Dendritic cell treated with granulocyte-macrophage colony-stimulating factor and Interleukin-4, amounts not matched to agents 40 ng/mL and 50 ng/mL, for 4 days (primary cell): ENCODE data around the gene TRAF3.

Source experiments
- H3K27ac Mint-ChIP-seq: one replicate; pipeline ENCODE4 v1.8.0; 2022; ENCODE audit warnings: mild to moderate bottlenecking, mixed read lengths
- H3K27me3 Mint-ChIP-seq: one replicate; pipeline ENCODE4 v1.8.0; 2022; ENCODE audit warnings: mild to moderate bottlenecking, mixed read lengths
- H3K36me3 Mint-ChIP-seq: one replicate; pipeline ENCODE4 v1.8.0; 2022; ENCODE audit warnings: low read depth, mixed read lengths
- H3K4me1 Mint-ChIP-seq: one replicate; pipeline ENCODE4 v1.8.0; 2022; ENCODE audit warnings: low read depth, mixed read lengths
- H3K4me3 Mint-ChIP-seq: one replicate; pipeline ENCODE4 v1.8.0; 2022; ENCODE audit warnings: mild to moderate bottlenecking, moderate library complexity, mixed read lengths
- H3K9me3 Mint-ChIP-seq: one replicate; pipeline ENCODE4 v1.8.0; 2022; ENCODE audit warnings: mixed read lengths
- intact Hi-C: fragments of 100-400 bp; cut with micrococcal nuclease; formaldehyde crosslinking; loops from one replicate; pipeline ENCODE4 v1.15.0; 2022

Gene TRAF3

GRCh38 chr14:102776761-102777710 is at the start of gene TRAF3:
TSS of gene TRAF3 (plus strand) at chr14:102777449. CDS start at chr14:102870202, 92,753 bp downstream.
- Mint-ChIP-seq H3K27ac (peak within 1 kb of the TSS; percentile 92), H3K27me3 (peaks cover 2% of the 10 kb centered on the region), H3K36me3 (peaks cover 32% of the 10 kb centered on the region), H3K9me3 (no peaks in the 10 kb centered on the region), H3K4me3 (peak within 1 kb of the TSS; percentile 91), H3K4me1 (peaks cover 72% of the 10 kb centered on the region)
- intact Hi-C loops: loop anchor here (5.0 kb wide), 1 partner anchor 185 kb away; the partner anchor contains the start of gene RCOR1

GRCh38 chr14:102728501-102728900 is 48.7 kb upstream of the TRAF3 start:
- Mint-ChIP-seq H3K27me3 (no peaks in the 10 kb centered on the region), H3K9me3 (no peaks in the 10 kb centered on the region), H3K4me1 (no peaks in the 10 kb centered on the region), H3K36me3 (peaks cover 91% of the 10 kb centered on the region), H3K4me3 (no peak overlapping the region), H3K27ac (no peak overlapping the region)
- intact Hi-C loops: no loop called here

GRCh38 chr14:102729268-102729667 is 48.0 kb upstream of the TRAF3 start:
- Mint-ChIP-seq H3K27me3 (no peaks in the 10 kb centered on the region), H3K4me3 (no peak overlapping the region), H3K27ac (no peak overlapping the region), H3K9me3 (no peaks in the 10 kb centered on the region), H3K4me1 (no peaks in the 10 kb centered on the region), H3K36me3 (peaks cover 89% of the 10 kb centered on the region)
- intact Hi-C loops: no loop called here

- H3K36me3 Mint-ChIP-seq: peaks cover 87% of the 10 kb centered on the region
- H3K27me3 Mint-ChIP-seq: no peaks in the 10 kb centered on the region
- no peak overlapping the region for H3K4me3 Mint-ChIP-seq
- no peak overlapping the region for H3K27ac Mint-ChIP-seq
- no peaks in the 10 kb centered on the region for H3K9me3 Mint-ChIP-seq
- no peaks in the 10 kb centered on the region for H3K4me1 Mint-ChIP-seq
- intact Hi-C loops: no loop called here
These were observed 47.4 kb upstream of the TRAF3 start for GRCh38 chr14:102729825-102730224.

GRCh38 chr14:102731101-102731870 is 46.0 kb upstream of the TRAF3 start:
- Mint-ChIP-seq H3K4me1 (no peaks in the 10 kb centered on the region), H3K27ac (no peak overlapping the region), H3K27me3 (no peaks in the 10 kb centered on the region), H3K9me3 (no peaks in the 10 kb centered on the region), H3K36me3 (peaks cover 76% of the 10 kb centered on the region), H3K4me3 (no peak overlapping the region)
- intact Hi-C loops: no loop called here

GRCh38 chr14:102731871-102732800 is 45.1 kb upstream of the TRAF3 start:
- no peak overlapping the region for H3K4me3 Mint-ChIP-seq
- intact Hi-C loops: no loop called here
- H3K36me3 Mint-ChIP-seq: peaks cover 76% of the 10 kb centered on the region
- no peaks in the 10 kb centered on the region for H3K4me1 Mint-ChIP-seq
- H3K9me3 Mint-ChIP-seq: no peaks in the 10 kb centered on the region
- no peaks in the 10 kb centered on the region for H3K27me3 Mint-ChIP-seq
- no peak overlapping the region for H3K27ac Mint-ChIP-seq

GRCh38 chr14:102732924-102733323 is 44.3 kb upstream of the TRAF3 start:
- Mint-ChIP-seq H3K27me3 (no peaks in the 10 kb centered on the region), H3K4me1 (no peaks in the 10 kb centered on the region), H3K9me3 (no peaks in the 10 kb centered on the region), H3K27ac (no peak overlapping the region), H3K36me3 (peaks cover 76% of the 10 kb centered on the region), H3K4me3 (no peak overlapping the region)
- intact Hi-C loops: no loop called here

GRCh38 chr14:102733326-102733725 is 43.9 kb upstream of the TRAF3 start:
- Mint-ChIP-seq H3K4me3 (no peak overlapping the region), H3K27me3 (no peaks in the 10 kb centered on the region), H3K4me1 (no peaks in the 10 kb centered on the region), H3K9me3 (no peaks in the 10 kb centered on the region), H3K27ac (no peak overlapping the region), H3K36me3 (peaks cover 76% of the 10 kb centered on the region)
- intact Hi-C loops: no loop called here

GRCh38 chr14:102734436-102734835 is 42.8 kb upstream of the TRAF3 start:
- Mint-ChIP-seq H3K36me3 (peaks cover 76% of the 10 kb centered on the region), H3K4me1 (no peaks in the 10 kb centered on the region)

GRCh38 chr14:102736956-102737355 is 40.3 kb upstream of the TRAF3 start:
- no peaks in the 10 kb centered on the region for H3K27me3 Mint-ChIP-seq
- no peaks in the 10 kb centered on the region for H3K4me1 Mint-ChIP-seq
- H3K36me3 Mint-ChIP-seq: peaks cover 62% of the 10 kb centered on the region
- intact Hi-C loops: no loop called here
- H3K4me3 Mint-ChIP-seq: no peak overlapping the region
- no peak overlapping the region for H3K27ac Mint-ChIP-seq
- peaks cover 15% of the 10 kb centered on the region for H3K9me3 Mint-ChIP-seq

More at GRCh38 chr14:102734436-102734835, 42.8 kb upstream of the TRAF3 start:
- Mint-ChIP-seq H3K27ac (no peak overlapping the region), H3K9me3 (peaks cover under 1% of the 10 kb centered on the region), H3K27me3 (no peaks in the 10 kb centered on the region), H3K4me3 (no peak overlapping the region)
- intact Hi-C loops: no loop called here

GRCh38 chr14:102737402-102738372 is 39.6 kb upstream of the TRAF3 start:
- intact Hi-C loops: no loop called here
- H3K27ac Mint-ChIP-seq: no peak overlapping the region
- no peak overlapping the region for H3K4me3 Mint-ChIP-seq

GRCh38 chr14:102738373-102739189 is 38.7 kb upstream of the TRAF3 start:
- intact Hi-C loops: no loop called here
- no peaks in the 10 kb centered on the region for H3K4me1 Mint-ChIP-seq
- peaks cover 51% of the 10 kb centered on the region for H3K36me3 Mint-ChIP-seq
- H3K9me3 Mint-ChIP-seq: peaks cover 15% of the 10 kb centered on the region
- H3K27ac Mint-ChIP-seq: no peak overlapping the region
- H3K27me3 Mint-ChIP-seq: no peaks in the 10 kb centered on the region
- no peak overlapping the region for H3K4me3 Mint-ChIP-seq

More at GRCh38 chr14:102737402-102738372, 39.6 kb upstream of the TRAF3 start:
- Mint-ChIP-seq H3K36me3 (peaks cover 56% of the 10 kb centered on the region), H3K9me3 (peaks cover 15% of the 10 kb centered on the region), H3K4me1 (no peaks in the 10 kb centered on the region), H3K27me3 (no peaks in the 10 kb centered on the region)
